ENCODE measurements around the gene SEC16A. TPM values are rescaled to one million over a fixed set of nuclear protein-coding genes. Genes with fewer than 3 reads are reported as not detected.

The SEC16A gene
- total RNA-seq, 2 donors from 2014 or later, result 56.0 to 85.3 TPM

DNA sequence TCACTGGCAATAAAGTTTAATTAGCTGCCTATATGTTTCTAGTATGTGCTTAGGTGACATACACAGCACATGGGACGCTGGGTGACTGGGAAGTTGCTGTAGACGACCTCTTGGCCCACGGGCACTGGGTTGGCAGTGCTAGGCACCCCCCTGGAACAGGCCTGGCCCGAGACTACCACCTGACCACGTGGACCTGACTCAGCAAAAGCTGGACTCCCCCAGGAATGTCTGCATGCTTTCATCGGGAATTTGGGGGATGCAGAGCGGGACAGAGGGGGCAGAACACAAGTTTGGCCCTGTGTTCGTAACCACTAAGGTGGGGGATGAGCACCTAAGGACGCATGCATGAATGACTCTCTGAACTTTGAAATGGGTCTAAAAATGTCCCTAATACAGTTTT lies 26.6 kb downstream of the SEC16A start:
- Mint-ChIP-seq H3K27me3 (no peaks in the 10 kb centered on the region), H3K27ac (no peak overlapping the region), H3K36me3 (ENCODE audit: low read depth) (peaks cover 95% of the 10 kb centered on the region), H3K4me1 (no peaks in the 10 kb centered on the region), H3K9me3 (no peaks in the 10 kb centered on the region), H3K4me3 (no peak overlapping the region)
- no peak for ATAC-seq (replicated peaks)

DNA sequence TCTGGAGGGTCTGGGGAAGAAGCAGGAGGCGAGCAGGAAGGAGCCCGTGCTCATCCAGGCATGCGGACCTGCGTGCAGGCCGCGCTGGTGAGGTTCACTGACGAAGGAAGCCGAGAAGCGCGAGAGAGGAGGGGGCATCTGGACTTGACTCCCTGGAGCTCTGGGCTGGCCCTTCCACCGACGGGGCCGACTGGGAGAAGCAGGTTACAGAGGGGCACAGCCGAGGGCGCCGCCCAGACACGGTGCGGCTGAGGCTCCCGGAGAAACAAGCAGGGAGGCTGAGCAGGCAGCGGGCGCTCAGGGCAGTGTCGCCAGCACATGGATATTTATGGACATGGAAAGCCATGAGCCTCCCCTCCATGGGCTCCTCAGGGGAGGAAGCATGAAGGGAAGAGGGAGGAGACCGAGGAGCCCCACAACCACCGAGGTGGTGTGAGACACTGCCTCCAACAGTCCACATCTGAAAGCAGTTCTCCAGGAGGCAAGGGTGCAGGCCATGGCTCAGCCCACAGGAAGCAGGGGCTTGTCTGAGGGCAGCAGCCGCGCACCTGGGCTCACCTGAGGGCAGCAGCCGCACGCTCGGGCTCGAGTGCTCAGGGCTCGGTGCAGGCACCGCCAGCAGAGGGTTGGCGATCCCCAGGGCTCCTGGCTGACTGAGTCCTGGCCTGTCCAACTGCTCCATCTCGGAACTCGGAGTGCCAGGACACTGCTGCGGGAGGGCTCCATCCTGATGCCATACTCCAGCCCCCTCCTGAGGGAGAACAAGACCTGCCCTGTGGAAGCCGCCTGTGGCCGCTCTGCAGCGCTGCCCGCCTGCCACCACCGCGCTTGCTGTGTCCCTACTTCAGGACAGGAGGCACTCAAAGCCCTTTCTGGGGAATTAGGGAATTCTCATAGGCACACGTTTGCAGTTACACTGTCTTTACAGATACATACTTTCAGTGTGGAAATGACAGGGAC lies 27.5 kb downstream of the SEC16A start:
- Mint-ChIP-seq H3K36me3 (ENCODE audit: low read depth) (peaks cover 95% of the 10 kb centered on the region), H3K4me3 (no peak overlapping the region), H3K9me3 (no peaks in the 10 kb centered on the region), H3K27me3 (no peaks in the 10 kb centered on the region), H3K4me1 (no peaks in the 10 kb centered on the region), H3K27ac (no peak overlapping the region)
- no peak for ATAC-seq (replicated peaks)

DNA sequence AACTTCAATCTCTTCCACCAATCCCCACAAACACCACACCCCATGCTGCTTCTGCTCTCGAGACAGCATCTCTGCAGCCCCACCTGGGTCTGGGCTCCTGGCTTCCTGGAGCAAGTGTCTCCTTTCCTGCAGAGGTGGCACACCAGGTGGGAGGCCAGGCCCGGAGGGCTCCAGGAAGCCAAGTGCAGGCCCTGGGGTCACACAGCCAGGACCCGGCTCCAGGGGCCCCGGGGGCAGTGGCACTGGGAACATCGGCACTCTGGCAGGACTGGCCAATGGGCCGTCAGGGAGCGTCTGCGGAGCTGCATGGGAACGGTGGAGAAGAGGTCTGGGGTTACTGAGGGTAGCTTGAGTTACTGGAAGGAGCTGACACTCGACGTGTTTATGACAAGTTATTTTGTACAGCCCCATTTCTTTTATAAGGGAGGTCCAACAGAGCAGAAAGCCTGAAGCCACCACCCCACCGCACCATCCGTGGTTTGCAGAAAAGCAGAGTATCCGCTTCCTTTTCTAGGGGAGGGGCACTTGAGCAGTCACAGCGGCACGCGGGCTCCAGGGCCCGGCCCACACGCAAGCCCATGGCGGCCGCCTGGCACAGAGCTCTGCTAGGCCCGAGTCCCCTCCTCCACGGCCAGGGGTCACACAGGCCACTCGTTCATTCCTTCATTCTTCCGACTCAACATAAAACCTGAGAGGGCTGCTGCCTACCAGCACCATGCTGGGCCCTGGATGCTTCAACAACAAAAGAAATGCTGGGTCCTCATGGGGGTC lies 28.6 kb downstream of the SEC16A start:
- H3K36me3 Mint-ChIP-seq (ENCODE audit: low read depth), result peaks cover 92% of the 10 kb centered on the region
- H3K27me3 Mint-ChIP-seq, result no peaks in the 10 kb centered on the region
- no peaks in the 10 kb centered on the region for H3K4me1 Mint-ChIP-seq
- ATAC-seq (replicated peaks), result no peak
- H3K27ac Mint-ChIP-seq, result no peak overlapping the region
- no peaks in the 10 kb centered on the region for H3K9me3 Mint-ChIP-seq
- no peak overlapping the region for H3K4me3 Mint-ChIP-seq

DNA sequence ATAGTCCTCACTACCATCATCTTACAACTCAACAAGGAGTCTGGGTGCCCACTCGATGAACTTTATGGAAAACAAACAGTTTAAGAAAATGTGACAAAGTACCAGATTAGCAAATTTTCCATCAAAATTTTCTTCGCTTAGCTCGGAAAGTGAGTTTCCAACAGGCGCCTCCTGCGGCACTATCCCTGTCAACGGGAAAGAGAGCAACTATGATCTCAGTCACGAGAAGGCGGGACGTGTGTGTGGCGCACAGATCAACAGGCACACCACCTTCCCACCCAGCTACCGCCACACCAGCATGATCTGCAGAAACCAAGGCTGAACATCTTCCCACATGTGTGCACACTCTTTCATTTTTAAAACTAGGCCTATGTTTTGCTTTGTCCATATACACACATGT lies 29.5 kb downstream of the SEC16A start:
- H3K4me1 Mint-ChIP-seq, result no peaks in the 10 kb centered on the region
- no peak for ATAC-seq (replicated peaks)
- H3K4me3 Mint-ChIP-seq, result no peak overlapping the region
- H3K9me3 Mint-ChIP-seq, result no peaks in the 10 kb centered on the region
- H3K27ac Mint-ChIP-seq, result no peak overlapping the region
- peaks cover 92% of the 10 kb centered on the region for H3K36me3 Mint-ChIP-seq (ENCODE audit: low read depth)
- no peaks in the 10 kb centered on the region for H3K27me3 Mint-ChIP-seq

DNA sequence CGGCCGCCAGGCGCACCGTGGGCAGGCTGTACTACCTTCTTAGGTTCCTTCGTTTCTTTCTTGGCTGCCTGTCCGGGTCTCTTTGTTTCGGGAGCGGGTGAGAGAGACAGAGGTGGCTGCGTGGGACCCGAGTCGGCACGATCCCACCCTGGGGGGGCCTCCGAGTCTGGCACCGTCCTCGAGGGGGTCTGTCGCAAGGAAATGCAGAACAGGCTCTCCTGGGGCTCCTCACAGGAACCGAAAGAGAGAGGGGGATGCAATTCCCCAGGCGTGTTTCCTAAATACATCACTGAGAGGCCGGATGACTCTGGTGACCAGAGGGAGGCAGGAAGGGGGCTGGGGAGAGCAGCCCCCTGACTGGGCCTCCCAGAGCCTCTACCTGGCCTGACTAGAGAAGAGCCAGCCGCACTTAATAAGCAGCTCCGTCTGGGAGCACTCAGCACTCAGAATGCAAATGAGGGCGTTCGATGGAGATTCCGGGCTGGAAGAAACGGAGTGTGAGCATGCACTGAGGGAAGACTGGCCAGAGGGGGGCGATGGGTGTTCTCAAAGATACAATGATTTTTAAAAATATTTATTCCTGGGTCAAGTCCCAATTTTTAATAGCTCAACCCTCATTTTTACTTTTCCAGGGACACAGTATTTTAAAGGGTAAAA lies 31.5 kb downstream of the SEC16A start:
- Mint-ChIP-seq H3K4me3 (no peak overlapping the region), H3K9me3 (no peaks in the 10 kb centered on the region), H3K36me3 (ENCODE audit: low read depth) (peaks cover 92% of the 10 kb centered on the region), H3K4me1 (no peaks in the 10 kb centered on the region), H3K27me3 (no peaks in the 10 kb centered on the region), H3K27ac (no peak overlapping the region)
- no peak for ATAC-seq (replicated peaks)

DNA sequence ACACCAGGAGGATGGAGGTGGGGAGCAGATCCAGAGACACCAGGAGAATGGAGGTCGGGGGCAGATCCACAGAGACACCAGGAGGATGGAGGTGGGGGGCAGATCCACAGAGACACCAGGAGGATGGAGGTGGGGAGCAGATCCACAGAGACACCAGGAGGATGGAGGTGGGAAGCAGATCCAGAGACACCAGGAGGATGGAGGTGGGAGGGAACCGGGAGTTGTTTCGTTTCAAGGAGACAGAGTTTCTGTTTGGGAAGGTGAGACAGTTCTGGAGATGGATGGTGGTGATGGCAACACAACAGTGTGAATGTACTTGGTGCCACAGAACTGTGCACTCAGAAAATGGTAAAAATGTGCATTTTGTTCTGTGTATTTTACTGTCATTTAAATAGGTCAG lies 34.2 kb downstream of the SEC16A start:
- Mint-ChIP-seq H3K9me3 (no peaks in the 10 kb centered on the region), H3K27ac (no peak overlapping the region), H3K4me1 (no peaks in the 10 kb centered on the region), H3K27me3 (no peaks in the 10 kb centered on the region), H3K4me3 (no peak overlapping the region), H3K36me3 (ENCODE audit: low read depth) (peaks cover 95% of the 10 kb centered on the region)
- ATAC-seq (replicated peaks), result no peak

DNA sequence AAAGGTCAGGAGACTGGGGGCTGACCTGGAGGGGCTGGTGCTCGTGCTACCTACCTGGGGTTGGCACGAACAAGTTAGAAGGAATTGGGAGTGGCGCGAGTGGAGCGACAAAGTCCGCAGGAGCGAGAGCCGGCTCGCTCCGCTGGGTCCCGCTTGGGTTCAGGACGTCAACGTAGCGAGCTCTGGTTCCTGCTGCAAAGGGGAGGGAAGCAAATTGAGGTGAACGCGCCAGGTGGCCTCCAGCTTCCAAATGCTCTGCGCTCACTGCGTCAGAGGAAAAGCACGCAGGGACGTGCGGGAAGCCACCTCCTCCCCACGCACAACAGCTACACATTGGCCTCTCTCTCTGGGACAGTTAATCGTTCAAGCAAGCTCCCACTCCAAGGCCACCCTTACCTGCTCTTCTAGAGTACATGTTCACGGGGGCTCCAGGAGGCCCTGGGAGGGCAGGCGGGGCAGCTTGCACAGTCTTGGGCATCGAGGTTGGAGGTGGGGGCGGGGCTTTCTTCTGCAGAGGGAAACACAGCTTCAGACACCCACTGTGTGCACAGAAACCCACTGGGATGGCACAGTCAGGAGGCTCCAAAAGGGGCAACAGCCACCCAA lies 35.6 kb downstream of the SEC16A start:
- Mint-ChIP-seq H3K4me1 (no peaks in the 10 kb centered on the region), H3K27ac (peak overlapping the region; percentile 43), H3K36me3 (ENCODE audit: low read depth) (peaks cover 95% of the 10 kb centered on the region), H3K9me3 (no peaks in the 10 kb centered on the region), H3K27me3 (no peaks in the 10 kb centered on the region), H3K4me3 (no peak overlapping the region)
- no peak for ATAC-seq (replicated peaks)

DNA sequence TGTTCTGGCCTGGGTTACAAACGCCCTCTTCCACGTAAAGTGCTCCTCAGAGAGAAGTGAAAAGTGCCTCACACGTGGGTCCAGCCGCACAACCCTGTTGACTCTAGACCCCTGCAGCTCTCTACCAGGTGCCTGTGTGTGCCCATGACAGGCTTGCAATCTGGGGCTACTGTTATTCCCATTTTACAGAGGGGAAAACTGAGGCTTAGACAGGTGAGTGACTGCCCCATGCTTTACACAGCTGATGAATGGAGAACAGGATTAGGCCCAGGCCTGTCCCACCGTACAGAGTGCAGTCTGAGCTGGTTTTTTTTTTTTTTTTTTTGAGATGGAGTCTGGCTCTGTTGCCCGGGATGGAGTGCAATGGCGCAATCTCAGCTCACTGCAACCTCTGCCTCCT lies 37.0 kb downstream of the SEC16A start:
- Mint-ChIP-seq H3K4me3 (no peak overlapping the region), H3K36me3 (ENCODE audit: low read depth) (peaks cover 91% of the 10 kb centered on the region), H3K4me1 (no peaks in the 10 kb centered on the region), H3K9me3 (no peaks in the 10 kb centered on the region), H3K27ac (no peak overlapping the region), H3K27me3 (no peaks in the 10 kb centered on the region)
- ATAC-seq (replicated peaks), result no peak

DNA sequence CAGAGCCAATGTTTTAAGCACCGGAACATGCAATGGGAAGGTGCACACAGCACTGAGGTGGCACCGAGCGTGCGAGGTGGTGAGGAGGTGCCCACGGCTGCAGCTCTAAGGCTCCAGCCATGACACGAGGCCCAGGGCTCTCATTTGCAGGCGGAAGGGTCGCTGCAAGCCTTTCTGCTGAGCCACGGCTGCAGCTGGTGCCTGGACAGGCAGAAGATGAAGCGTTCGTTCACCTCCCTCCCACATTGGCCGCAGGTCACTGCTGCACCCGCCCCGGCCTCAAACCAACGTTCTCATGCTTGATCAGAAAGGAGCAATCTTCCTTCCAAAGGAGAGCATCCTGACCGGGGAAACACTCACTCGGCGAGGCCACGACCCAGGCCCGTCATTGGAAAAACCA lies 38.7 kb downstream of the SEC16A start:
- H3K4me1 Mint-ChIP-seq, result no peaks in the 10 kb centered on the region
- no peak overlapping the region for H3K27ac Mint-ChIP-seq
- no peak for ATAC-seq (replicated peaks)
- no peaks in the 10 kb centered on the region for H3K9me3 Mint-ChIP-seq
- H3K4me3 Mint-ChIP-seq, result no peak overlapping the region
- H3K36me3 Mint-ChIP-seq (ENCODE audit: low read depth), result peaks cover 79% of the 10 kb centered on the region
- no peaks in the 10 kb centered on the region for H3K27me3 Mint-ChIP-seq

DNA sequence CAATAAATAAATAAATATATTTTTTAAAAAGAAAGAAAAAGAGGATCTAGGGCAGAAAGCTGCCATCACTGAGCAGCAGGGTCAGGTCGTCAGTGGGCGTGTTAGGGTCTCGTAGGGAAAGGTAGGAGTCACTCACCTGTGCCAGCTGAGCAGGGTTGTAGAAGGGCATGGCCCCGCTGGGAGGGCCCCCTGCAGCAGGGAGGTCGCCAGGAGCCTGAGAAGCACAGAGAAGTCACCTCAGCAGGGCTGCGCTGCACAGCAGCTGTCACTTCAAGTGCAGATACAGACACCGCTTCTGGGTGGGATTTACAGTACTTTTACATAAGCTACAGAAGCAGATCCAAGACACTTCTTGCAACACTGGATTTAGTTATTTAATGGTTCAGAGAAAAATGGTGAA lies 39.2 kb downstream of the SEC16A start:
- Mint-ChIP-seq H3K27ac (no peak overlapping the region), H3K27me3 (no peaks in the 10 kb centered on the region), H3K36me3 (ENCODE audit: low read depth) (peaks cover 75% of the 10 kb centered on the region), H3K4me1 (no peaks in the 10 kb centered on the region), H3K9me3 (no peaks in the 10 kb centered on the region), H3K4me3 (no peak overlapping the region)
- ATAC-seq (replicated peaks), result no peak

DNA sequence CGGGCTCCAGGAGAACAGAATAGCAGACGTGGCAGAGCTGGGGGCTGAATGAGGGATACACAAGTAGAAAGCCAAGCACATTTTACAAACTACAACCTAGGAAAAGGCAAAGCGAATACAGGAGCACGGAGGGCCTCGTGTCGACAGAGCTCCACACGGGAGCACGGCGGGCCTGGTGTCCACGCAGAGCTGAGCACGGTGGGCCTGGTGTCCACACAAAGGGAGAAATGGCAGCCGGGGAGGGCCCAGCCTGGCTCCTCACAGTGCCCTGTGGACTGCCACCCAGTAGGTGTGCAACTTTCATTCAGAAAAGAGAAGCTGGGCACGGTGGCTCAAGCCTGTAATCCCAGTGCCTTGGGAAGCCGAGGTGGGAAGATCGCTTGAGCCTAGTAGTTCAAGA lies 39.8 kb downstream of the SEC16A start:
- no peak for ATAC-seq (replicated peaks)
- H3K4me3 Mint-ChIP-seq, result no peak overlapping the region
- no peak overlapping the region for H3K27ac Mint-ChIP-seq
- no peaks in the 10 kb centered on the region for H3K27me3 Mint-ChIP-seq
- H3K36me3 Mint-ChIP-seq (ENCODE audit: low read depth), result peaks cover 74% of the 10 kb centered on the region
- H3K9me3 Mint-ChIP-seq, result no peaks in the 10 kb centered on the region
- H3K4me1 Mint-ChIP-seq, result no peaks in the 10 kb centered on the region

DNA sequence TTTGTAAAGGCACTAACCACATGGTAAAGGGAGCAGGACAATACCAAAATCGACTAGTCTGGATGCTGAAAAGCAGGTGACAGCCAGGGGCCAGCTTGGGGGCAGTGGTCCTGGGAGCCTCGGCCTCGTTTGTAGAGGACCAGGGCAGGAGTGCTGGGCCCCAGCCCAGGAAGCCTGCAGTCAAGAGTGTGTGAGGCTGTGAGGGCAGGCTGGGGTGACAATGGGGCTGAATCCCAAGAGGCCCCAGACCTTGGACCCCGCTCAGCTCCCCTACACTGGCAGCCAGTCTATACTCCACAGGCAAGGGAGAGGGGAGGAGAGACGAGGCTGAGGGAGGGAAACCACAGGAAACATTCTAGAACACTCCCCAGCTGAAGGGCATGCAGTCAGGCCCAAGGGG lies 40.6 kb downstream of the SEC16A start:
- H3K9me3 Mint-ChIP-seq, result no peaks in the 10 kb centered on the region
- no peaks in the 10 kb centered on the region for H3K27me3 Mint-ChIP-seq
- peaks cover 72% of the 10 kb centered on the region for H3K36me3 Mint-ChIP-seq (ENCODE audit: low read depth)
- H3K27ac Mint-ChIP-seq, result peak overlapping the region; percentile 28
- H3K4me3 Mint-ChIP-seq, result no peak overlapping the region
- peaks cover 2% of the 10 kb centered on the region for H3K4me1 Mint-ChIP-seq
- ATAC-seq (replicated peaks), result no peak

DNA sequence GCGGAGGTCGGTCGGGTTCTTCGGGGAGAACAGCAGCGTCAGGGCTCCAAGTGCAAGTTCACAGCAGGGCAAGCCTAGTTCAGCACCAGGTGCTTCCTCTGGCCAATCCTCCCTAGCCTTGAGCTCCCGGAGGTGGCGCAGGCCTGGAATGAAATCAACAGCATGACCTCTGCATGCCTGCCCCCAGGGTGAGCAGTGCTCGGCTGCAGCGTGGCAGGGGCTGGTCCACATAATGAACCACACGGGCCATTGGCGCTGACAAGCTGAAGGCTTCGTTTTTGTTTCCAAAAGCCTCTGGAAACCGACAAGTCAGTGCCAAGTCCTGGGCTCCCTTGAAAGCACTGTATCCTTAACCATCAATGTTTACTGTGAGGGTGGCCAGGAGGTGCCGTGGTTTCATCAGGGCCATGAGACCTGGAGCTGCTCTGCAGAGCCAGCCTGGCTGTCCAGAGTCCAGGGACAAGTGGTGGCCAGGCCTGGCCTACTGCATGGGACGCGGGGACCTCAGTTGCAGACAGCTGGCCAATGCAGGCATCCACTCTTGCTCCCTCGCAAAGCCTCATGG lies 41.1 kb downstream of the SEC16A start:
- Mint-ChIP-seq H3K36me3 (ENCODE audit: low read depth) (peaks cover 72% of the 10 kb centered on the region), H3K27ac (no peak overlapping the region), H3K9me3 (no peaks in the 10 kb centered on the region), H3K4me3 (no peak overlapping the region), H3K4me1 (peaks cover 7% of the 10 kb centered on the region), H3K27me3 (no peaks in the 10 kb centered on the region)
- ATAC-seq (replicated peaks), result no peak

DNA sequence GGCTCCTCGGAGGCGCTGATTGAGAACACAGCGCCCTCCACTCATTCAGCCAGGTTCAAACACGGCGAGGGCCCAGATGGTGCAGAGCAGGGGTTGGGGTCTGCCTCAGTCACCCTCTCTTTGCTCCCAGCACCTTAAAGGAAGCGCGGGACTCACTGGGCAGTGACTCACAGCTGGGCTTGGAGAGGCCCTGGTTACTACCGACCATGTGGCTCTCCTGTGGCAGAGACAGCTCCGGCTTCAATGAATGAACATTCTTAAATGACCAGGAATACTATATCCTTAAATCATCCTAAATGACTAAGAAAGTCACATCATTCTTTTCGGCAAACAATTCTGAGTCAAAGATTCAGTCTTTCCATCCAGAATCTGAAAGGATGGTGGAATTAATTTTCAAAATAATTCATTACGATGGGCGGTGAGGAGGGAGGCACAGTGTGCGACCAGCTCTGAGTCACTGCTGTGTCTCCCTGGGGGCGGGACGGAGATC lies 41.6 kb downstream of the SEC16A start:
- Mint-ChIP-seq H3K27me3 (no peaks in the 10 kb centered on the region), H3K36me3 (ENCODE audit: low read depth) (peaks cover 70% of the 10 kb centered on the region), H3K4me1 (peaks cover 10% of the 10 kb centered on the region), H3K4me3 (no peak overlapping the region), H3K9me3 (no peaks in the 10 kb centered on the region), H3K27ac (no peak overlapping the region)
- ATAC-seq (replicated peaks), result no peak
